DOHH2 (cell line): ENCODE results near the gene C5orf15.

Experiments used
- H3F3A ChIP-seq: fragments of 200-600 bp; sonication (generic), shearing (Covaris generic); 2 replicates; pipeline ENCODE4 v1.6.0; 2016; ENCODE audit warnings: antibody characterized with exemption, mild to moderate bottlenecking; ENCODE audit not compliant: control insufficient read depth, insufficient read depth
- H3K27ac ChIP-seq: fragments of 200-600 bp; sonication (generic); 2 replicates; pipeline ENCODE4 v1.5.1; 2014; ENCODE audit warnings: low read depth, mild to moderate bottlenecking, low read length, moderate library complexity
- H3K27me3 ChIP-seq: fragments of 200-600 bp; sonication (generic); 2 replicates; pipeline ENCODE4 v1.6.1; 2014; ENCODE audit warnings: mild to moderate bottlenecking, low read length, mixed read lengths; ENCODE audit not compliant: control insufficient read depth
- H3K36me3 ChIP-seq: fragments of 200-600 bp; sonication (generic); 2 replicates; pipeline ENCODE4 v1.6.1; 2014; ENCODE audit warnings: mild to moderate bottlenecking, low read length, moderate library complexity, mixed read lengths; ENCODE audit not compliant: control insufficient read depth
- H3K4me1 ChIP-seq: fragments of 200-600 bp; sonication (generic); 2 replicates; pipeline ENCODE4 v1.6.1; 2014; ENCODE audit warnings: mild to moderate bottlenecking, low read length, mixed read lengths; ENCODE audit not compliant: control insufficient read depth
- H3K4me2 ChIP-seq: fragments of 200-600 bp; sonication (generic); 2 replicates; pipeline ENCODE4 v1.6.0; 2014; ENCODE audit warnings: mild to moderate bottlenecking, low read length, moderate library complexity
- H3K4me3 ChIP-seq: fragments of 200-600 bp; sonication (generic); 2 replicates; pipeline ENCODE4 v1.5.1; 2014; ENCODE audit warnings: mild to moderate bottlenecking, low read length, mixed read lengths
- H3K79me2 ChIP-seq: fragments of 200-600 bp; sonication (generic); 2 replicates; pipeline ENCODE4 v1.6.1; 2014; ENCODE audit warnings: mild to moderate bottlenecking, low read length, mixed read lengths; ENCODE audit not compliant: control insufficient read depth
- H3K9me2 ChIP-seq: fragments of 200-600 bp; sonication (generic); replicated peaks from 2 replicates; pipeline ENCODE4 v1.6.1; 2014; ENCODE audit warnings: mild to moderate bottlenecking, low read length, mixed read lengths; ENCODE audit not compliant: control insufficient read depth
- H3K9me3 ChIP-seq: fragments of 200-600 bp; sonication (generic); 2 replicates; pipeline ENCODE4 v1.6.1; 2014; ENCODE audit warnings: antibody characterized with exemption, low read length, mixed read lengths; ENCODE audit not compliant: control insufficient read depth, insufficient read depth
- H4K20me1 ChIP-seq: fragments of 200-600 bp; sonication (generic); 2 replicates; pipeline ENCODE4 v1.6.0; 2014; ENCODE audit warnings: low read depth, mild to moderate bottlenecking, antibody characterized with exemption, low read length, moderate library complexity; ENCODE audit not compliant: control insufficient read depth, insufficient read depth
- EZH2phosphoT487 ChIP-seq: fragments of 200-600 bp; sonication (generic); IDR thresholded peaks from 2 replicates; pipeline ENCODE4 v1.6.1; 2017; ENCODE audit warnings: borderline replicate concordance, mild to moderate bottlenecking, antibody characterized with exemption, low read length, moderate library complexity, mixed read lengths
- TF ChIP-seq, protein P1 (sequence below): fragments of 200-600 bp; sonication (generic); IDR thresholded peaks from one replicate; pipeline ENCODE4 v1.5.1; 2014; ENCODE audit warnings: antibody characterized with exemption, mild to moderate bottlenecking, low read depth, low read length; ENCODE audit not compliant: poor library complexity, severe bottlenecking

The C5orf15 gene

DNA sequence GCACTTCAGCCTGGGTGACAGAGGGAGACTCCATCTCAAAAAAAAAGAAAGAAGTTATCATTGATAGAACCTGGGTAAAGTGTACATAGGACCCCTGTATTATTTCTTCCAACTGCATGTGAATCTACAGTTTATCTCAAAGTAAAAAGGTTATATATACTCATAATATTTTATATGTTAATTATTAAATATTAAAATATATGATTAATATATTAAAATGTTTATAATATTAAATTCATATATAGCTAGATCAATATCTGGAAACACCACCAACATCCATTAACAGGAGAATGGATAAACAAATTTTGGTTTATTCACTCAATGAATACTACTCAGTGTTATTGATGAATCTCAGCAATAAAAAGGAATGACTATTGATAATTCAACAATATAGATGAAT lies 19.7 kb downstream of the C5orf15 start:
- H3F3A ChIP-seq: no peaks in the 10 kb centered on the region
- H3K79me2 ChIP-seq: no peaks in the 10 kb centered on the region
- no peaks in the 10 kb centered on the region for H4K20me1 ChIP-seq
- H3K4me1 ChIP-seq: peaks cover 5% of the 10 kb centered on the region
- H3K4me3 ChIP-seq: no peak overlapping the region
- H3K9me2 ChIP-seq: no peaks in the 10 kb centered on the region
- no peaks in the 10 kb centered on the region for H3K9me3 ChIP-seq
- no peaks in the 10 kb centered on the region for H3K27me3 ChIP-seq
- no peak overlapping the region for H3K4me2 ChIP-seq
- H3K27ac ChIP-seq: no peak overlapping the region
- H3K36me3 ChIP-seq: peaks cover 5% of the 10 kb centered on the region
- TF ChIP-seq, protein P1, sequence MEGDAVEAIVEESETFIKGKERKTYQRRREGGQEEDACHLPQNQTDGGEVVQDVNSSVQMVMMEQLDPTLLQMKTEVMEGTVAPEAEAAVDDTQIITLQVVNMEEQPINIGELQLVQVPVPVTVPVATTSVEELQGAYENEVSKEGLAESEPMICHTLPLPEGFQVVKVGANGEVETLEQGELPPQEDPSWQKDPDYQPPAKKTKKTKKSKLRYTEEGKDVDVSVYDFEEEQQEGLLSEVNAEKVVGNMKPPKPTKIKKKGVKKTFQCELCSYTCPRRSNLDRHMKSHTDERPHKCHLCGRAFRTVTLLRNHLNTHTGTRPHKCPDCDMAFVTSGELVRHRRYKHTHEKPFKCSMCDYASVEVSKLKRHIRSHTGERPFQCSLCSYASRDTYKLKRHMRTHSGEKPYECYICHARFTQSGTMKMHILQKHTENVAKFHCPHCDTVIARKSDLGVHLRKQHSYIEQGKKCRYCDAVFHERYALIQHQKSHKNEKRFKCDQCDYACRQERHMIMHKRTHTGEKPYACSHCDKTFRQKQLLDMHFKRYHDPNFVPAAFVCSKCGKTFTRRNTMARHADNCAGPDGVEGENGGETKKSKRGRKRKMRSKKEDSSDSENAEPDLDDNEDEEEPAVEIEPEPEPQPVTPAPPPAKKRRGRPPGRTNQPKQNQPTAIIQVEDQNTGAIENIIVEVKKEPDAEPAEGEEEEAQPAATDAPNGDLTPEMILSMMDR: no peak
- TF ChIP-seq EZH2phosphoT487: no peak

DNA sequence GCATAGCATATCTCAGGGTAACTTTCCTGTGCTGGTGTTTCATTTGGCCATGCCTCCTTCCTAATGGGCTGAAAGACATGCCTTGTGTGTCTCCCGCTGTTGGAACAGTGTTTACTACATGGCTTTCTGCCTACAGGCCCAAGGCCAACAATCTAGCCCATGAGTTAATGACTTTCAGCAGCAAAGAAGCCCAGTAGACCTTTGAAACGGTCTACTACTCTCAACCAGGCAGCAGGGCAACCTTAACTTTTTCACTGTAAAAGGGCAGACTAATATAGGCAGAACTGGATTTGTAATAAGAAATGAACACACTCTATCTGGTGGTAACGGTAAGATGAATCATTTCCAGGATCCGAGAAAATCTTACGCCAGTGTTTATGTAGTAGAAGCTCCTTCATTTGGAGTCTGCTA lies 21.0 kb downstream of the C5orf15 start:
- H3K9me2 ChIP-seq: no peaks in the 10 kb centered on the region
- H3K9me3 ChIP-seq: no peaks in the 10 kb centered on the region
- no peaks in the 10 kb centered on the region for H3F3A ChIP-seq
- H3K4me1 ChIP-seq: peaks cover 5% of the 10 kb centered on the region
- TF ChIP-seq, protein P1: no peak
- no peak for TF ChIP-seq EZH2phosphoT487
- H3K27ac ChIP-seq: no peak overlapping the region
- no peaks in the 10 kb centered on the region for H3K27me3 ChIP-seq
- no peaks in the 10 kb centered on the region for H3K36me3 ChIP-seq
- no peaks in the 10 kb centered on the region for H4K20me1 ChIP-seq
- no peak overlapping the region for H3K4me3 ChIP-seq
- no peak overlapping the region for H3K4me2 ChIP-seq
- H3K79me2 ChIP-seq: no peaks in the 10 kb centered on the region

DNA sequence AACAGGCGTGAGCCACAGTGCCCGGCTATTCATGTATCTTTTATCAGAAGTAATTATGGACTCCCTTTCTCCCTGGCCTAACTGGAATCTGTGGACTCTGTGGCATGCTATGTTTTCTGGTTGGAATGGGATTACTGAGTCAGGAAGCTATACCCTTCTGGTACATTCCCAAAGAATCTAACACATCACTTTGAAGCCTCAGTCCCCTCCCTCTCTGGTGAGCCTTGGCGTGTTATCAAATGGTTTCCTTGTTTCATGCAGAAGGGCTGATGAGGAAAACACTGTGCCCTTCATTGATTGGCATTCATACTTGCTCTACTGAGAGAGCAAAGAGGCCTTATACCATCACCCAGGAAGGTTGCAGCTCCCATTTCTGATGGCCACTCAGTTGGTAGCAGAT lies 22.9 kb downstream of the C5orf15 start:
- no peak overlapping the region for H3K4me3 ChIP-seq
- no peak overlapping the region for H3K27ac ChIP-seq
- H3K4me2 ChIP-seq: no peak overlapping the region
- H4K20me1 ChIP-seq: no peaks in the 10 kb centered on the region
- no peaks in the 10 kb centered on the region for H3K9me3 ChIP-seq
- H3K79me2 ChIP-seq: no peaks in the 10 kb centered on the region
- no peaks in the 10 kb centered on the region for H3K9me2 ChIP-seq
- H3K27me3 ChIP-seq: no peaks in the 10 kb centered on the region
- H3K4me1 ChIP-seq: peaks cover 18% of the 10 kb centered on the region
- H3F3A ChIP-seq: peaks cover 4% of the 10 kb centered on the region; the same call in 1 of the 2 replicates
- no peaks in the 10 kb centered on the region for H3K36me3 ChIP-seq
- no peak for TF ChIP-seq EZH2phosphoT487
- TF ChIP-seq, protein P1: no peak
